Measurements from ENCODE around the gene TFF3. TPM values are rescaled to one million over a fixed set of nuclear protein-coding genes. Genes with fewer than 3 reads are reported as not detected.

TFF3 gene
- total RNA-seq, 1 donor from 2014 or later: 0.48 TPM

GRCh38 chr21:42320791-42321190, 5.6 kb upstream of the TFF3 start:
- DNase-seq (ENCODE audit: low spot score): no peak

GRCh38 chr21:42319851-42320572, 4.8 kb upstream of the TFF3 start:
- no peak for DNase-seq (ENCODE audit: low spot score)

GRCh38 chr21:42319376-42319775, 4.2 kb upstream of the TFF3 start:
- no peak for DNase-seq (ENCODE audit: low spot score)

- no peak for DNase-seq (ENCODE audit: low spot score)
Observed at GRCh38 chr21:42317826-42318746, 2.9 kb upstream of the TFF3 start.

- no peak for DNase-seq (ENCODE audit: low spot score)
Observed at GRCh38 chr21:42317341-42317741, 2.1 kb upstream of the TFF3 start.

DNA sequence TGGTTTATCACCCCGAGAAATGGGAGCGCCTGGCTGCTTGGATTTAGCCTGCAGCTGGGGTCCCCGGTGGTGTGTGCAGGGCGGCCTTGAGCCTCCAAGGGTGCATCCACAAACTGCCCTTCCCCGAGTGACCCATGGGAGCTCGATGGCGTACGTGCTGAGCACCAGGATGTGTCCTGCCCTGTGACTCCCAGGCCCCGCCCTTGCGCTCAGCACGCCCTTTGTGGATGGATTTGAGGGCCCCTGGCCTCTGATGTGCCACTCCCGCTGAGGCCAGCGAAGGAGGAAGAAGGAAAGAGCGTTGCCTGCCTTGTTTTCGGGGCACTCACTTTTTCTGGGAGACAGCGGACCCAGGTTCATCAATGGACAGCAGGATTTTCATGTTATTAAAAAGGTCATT, 1.7 kb upstream of the TFF3 start:
- DNase-seq (ENCODE audit: low spot score): no peak

DNA sequence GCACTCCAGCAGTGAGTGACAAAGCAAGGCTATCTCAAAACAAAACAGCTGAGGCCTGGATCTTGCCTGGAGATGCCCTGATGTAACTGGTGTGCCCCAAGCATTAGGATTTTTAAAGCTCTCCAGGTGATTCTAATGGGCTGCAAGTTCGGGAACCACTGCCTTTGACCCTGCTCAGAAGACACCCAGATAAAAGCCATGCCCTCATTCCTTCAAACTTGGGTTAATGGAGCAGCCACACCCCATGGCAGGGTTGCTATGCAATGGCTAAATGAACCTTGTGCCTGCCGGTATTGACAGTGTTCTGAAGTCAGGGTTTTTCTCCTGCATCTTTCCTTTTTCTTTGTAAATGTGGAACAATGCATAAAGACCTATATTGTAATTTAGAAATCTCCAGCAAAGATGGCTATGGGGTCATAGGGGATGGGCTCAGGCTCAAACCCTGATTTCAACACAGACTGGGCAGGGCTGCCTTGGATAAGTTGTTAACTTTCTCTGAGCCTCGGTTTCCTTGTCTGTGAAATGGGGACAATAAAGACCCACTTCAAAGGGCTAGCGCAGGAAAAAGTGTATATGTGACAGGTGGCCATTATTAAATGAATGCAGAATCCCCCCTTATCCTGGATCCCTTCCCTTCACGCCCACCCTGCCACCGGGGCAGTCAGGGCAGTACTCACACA, 453 bp downstream of the TFF3 start:
- DNase-seq (ENCODE audit: low spot score): no peak

DNA sequence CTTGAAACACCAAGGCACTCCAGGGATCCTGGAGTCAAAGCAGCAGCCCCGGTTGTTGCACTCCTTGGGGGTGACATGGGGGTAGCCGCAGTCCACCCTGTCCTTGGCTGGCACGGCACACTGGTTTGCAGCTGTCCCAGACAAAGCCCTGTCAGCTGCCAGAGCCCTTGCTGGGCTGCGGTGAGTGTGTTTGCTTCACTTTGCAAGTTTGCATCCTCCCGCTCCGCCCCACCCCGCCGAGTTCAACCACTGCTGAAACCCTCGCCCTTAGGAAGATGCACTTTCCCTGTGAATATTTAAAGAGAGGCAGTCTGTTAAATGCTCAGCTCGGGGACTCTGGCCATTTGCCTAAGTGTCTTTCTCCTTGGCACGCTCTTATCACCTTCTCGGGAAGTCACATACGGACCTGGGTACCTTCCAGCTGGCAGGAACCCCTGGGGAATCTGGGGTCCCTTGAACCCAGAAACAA, 1.7 kb downstream of the TFF3 start:
- no peak for DNase-seq (ENCODE audit: low spot score)

GRCh38 chr21:42312626-42313104, 2.5 kb downstream of the TFF3 start:
- DNase-seq (ENCODE audit: low spot score): no peak

DNA sequence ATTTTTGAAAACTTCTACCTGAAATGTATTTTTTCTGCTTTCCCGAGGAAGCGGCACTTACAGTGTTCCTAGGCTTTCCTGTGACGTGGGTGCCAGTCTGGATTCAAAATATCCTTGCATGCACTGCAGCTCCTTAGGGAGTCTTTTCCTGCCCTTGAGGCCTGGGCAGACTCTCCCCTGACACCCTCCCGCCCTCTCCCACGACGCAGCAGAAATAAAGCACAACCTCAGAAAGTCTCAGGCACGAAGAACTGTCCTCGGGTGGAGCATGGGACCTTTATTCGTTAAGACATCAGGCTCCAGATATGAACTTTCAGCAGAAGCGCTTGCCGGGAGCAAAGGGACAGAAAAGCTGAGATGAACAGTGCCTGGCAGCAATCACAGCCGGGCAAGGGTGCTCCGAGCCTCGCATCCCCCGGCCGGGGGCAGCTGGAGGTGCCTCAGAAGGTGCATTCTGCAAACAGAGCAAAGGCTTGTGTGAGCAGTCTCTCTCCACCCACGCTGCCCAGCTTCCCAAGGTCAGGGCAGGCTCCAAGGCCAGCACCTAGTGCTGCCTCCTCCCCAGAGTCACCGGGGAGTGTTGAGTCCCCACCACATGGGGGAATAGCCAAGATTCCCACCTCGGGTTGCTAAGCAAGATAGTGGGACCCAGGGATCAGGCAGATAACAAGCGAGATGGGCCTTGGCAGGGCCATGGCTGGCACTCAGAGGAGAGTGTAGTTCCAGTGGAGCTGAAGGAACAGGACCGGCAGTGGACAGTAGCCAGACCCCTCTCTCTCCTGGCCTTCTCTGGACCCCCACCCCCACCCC, 3.2 kb downstream of the TFF3 start:
- DNase-seq (ENCODE audit: low spot score): no peak

- no peak for DNase-seq (ENCODE audit: low spot score)
Observed at GRCh38 chr21:42311160-42311559, 4.0 kb downstream of the TFF3 start.

DNA sequence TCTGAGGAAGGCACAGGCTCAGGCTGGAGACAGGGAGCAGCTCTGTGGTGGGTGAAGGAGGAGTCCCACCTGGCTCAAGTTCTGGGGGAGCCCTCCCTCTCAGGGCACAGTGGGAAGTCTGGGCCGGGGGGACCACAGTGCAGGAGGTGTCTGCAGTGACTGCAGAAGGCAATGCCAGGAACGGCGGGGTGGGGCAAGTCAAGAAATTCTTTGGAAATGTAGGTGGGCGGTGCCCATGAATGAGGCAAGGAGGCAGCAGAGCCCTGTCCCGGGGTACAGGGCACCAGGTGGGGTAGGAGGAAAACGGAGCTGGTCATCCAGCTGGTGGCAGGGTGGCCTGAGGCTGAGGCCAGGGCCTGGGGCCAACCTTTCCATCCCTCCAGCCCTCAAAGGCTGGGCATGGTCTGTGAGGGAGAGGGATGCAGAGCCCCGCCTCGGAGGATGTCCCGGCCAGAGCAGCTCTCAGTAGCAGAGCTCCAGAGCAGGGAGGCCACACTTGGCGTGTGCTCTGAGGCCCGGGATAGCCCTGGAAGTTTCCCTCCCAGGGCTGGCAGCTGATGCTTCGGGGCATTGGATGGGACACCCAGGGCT, 4.7 kb downstream of the TFF3 start:
- DNase-seq (ENCODE audit: low spot score): peak; percentile 11

- peak; percentile 22 for DNase-seq (ENCODE audit: low spot score)
Observed at GRCh38 chr21:42309753-42310213, 5.4 kb downstream of the TFF3 start.

GRCh38 chr21:42308914-42309752, 6.1 kb downstream of the TFF3 start:
- DNase-seq (ENCODE audit: low spot score): no peak

- no peak for DNase-seq (ENCODE audit: low spot score)
Observed at GRCh38 chr21:42308161-42308913, 6.9 kb downstream of the TFF3 start.

DNA sequence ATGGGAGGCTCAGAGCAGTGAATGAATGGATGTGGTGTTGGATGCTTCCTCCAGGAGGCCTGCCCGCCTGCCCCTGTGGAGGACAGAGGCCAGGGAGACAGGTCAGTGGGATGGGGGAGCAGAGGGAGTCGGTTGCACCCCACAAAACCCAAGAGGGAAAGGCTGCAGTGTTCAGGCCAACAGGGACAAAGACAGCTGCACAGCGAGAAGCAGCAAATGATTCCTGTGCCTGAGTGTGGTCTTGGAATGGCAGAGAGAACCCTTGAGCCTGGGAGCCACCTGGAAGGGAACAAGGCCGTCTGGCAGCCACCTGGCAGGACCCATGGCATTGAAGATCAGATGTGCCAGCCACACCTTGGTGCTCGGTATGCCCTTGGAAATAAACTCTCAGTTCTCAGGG, 8.1 kb downstream of the TFF3 start:
- DNase-seq (ENCODE audit: low spot score): no peak

- no peak for DNase-seq (ENCODE audit: low spot score)
Observed at GRCh38 chr21:42306366-42307035, 8.7 kb downstream of the TFF3 start.

- no peak for DNase-seq (ENCODE audit: low spot score)
Observed at GRCh38 chr21:42305707-42306147, 9.5 kb downstream of the TFF3 start.
